IMR-90 (cell line): ENCODE results near the gene GLS. TPM values are rescaled to one million over a fixed set of nuclear protein-coding genes. Genes with fewer than 3 reads are reported as not detected.

Source experiments
- ATAC-seq: fragments of 200-7000 bp; cut with Tn5 transposase; 2 replicates; pipeline ENCODE4 v1.9.1; 2020; ENCODE audit warnings: low read depth, mild to moderate bottlenecking, moderate library complexity
- BruUV-seq: library from RNA; stranded (reverse); fragments of 400-500 nt; replicated peaks from 2 replicates; lab custom pipeline; 2021; lab: Mats Ljungman, UMichigan
- CTCF ChIA-PET: fragments of 300-600 bp; formaldehyde crosslinking; extraction: SDS; loops from one replicate; lab custom pipeline; 2021; ENCODE audit warnings: antibody characterized with exemption; lab: Yijun Ruan, JAX
- POLR2A ChIA-PET: fragments of 300-600 bp; sonication (Branson Sonifier 250); formaldehyde crosslinking; loops from one replicate; lab custom pipeline; 2022; ENCODE audit warnings: antibody characterized with exemption; ENCODE audit not compliant: unreplicated experiment; lab: Charles Lee
- DNase-seq: peaks from one replicate; pipeline ENCODE4 v3.0.0; 2013
- H2AFZ ChIP-seq: replicated peaks from 2 replicates; pipeline ENCODE3; 2013; ENCODE audit warnings: low read length, mild to moderate bottlenecking; ENCODE audit not compliant: poor library complexity
- H2AK5ac ChIP-seq: 2 replicates; pipeline ENCODE4 v1.6.1; 2013; ENCODE audit warnings: low read depth, low read length, inconsistent platforms
- H2AK9ac ChIP-seq: replicated peaks from 2 replicates; pipeline ENCODE3; 2013; ENCODE audit warnings: mild to moderate bottlenecking, low read depth, low read length, moderate library complexity; ENCODE audit not compliant: poor library complexity
- H2BK120ac ChIP-seq: 2 replicates; pipeline ENCODE4 v1.6.1; 2013; ENCODE audit warnings: low read depth, low read length, inconsistent platforms
- H2BK15ac ChIP-seq: 3 replicates; pipeline ENCODE4 v1.6.1; 2013; ENCODE audit warnings: low read depth, low read length, inconsistent platforms
- H2BK20ac ChIP-seq: 2 replicates; pipeline ENCODE4 v1.6.1; 2013; ENCODE audit warnings: low read depth, mild to moderate bottlenecking, inconsistent platforms, low read length, moderate library complexity
- H2BK5ac ChIP-seq: 2 replicates; pipeline ENCODE4 v1.6.1; 2013; ENCODE audit warnings: mild to moderate bottlenecking, low read depth, low read length, inconsistent platforms; ENCODE audit not compliant: poor library complexity, severe bottlenecking
- H3K14ac ChIP-seq: replicated peaks from 2 replicates; pipeline ENCODE4 v1.6.1; 2013; ENCODE audit warnings: low read depth, low read length, inconsistent platforms
- H3K18ac ChIP-seq: 2 replicates; pipeline ENCODE4 v1.6.1; 2013; ENCODE audit warnings: low read depth, low read length, control low read depth
- H3K23ac ChIP-seq: 2 replicates; pipeline ENCODE4 v1.6.1; 2013; ENCODE audit warnings: low read depth, low read length, inconsistent platforms
- H3K27ac ChIP-seq: 2 replicates; pipeline ENCODE4 v1.5.1; 2013; ENCODE audit warnings: mild to moderate bottlenecking, control low read depth, low read length; ENCODE audit not compliant: insufficient read depth
- H3K27me3 ChIP-seq: 2 replicates; pipeline ENCODE4 v1.6.1; 2013; ENCODE audit warnings: low read length; ENCODE audit not compliant: control insufficient read depth, insufficient read depth
- H3K36me3 ChIP-seq: 2 replicates; pipeline ENCODE4 v1.6.1; 2013; ENCODE audit warnings: low read length, mixed read lengths; ENCODE audit not compliant: control insufficient read depth, insufficient read depth
- H3K4ac ChIP-seq: 2 replicates; pipeline ENCODE4 v1.6.1; 2013; ENCODE audit warnings: low read depth, low read length, inconsistent platforms
- H3K4me1 ChIP-seq: 2 replicates; pipeline ENCODE4 v1.6.1; 2013; ENCODE audit warnings: low read length, mixed read lengths; ENCODE audit not compliant: control insufficient read depth, insufficient read depth
- H3K4me2 ChIP-seq: 2 replicates; pipeline ENCODE4 v1.6.1; 2013; ENCODE audit warnings: low read depth, mild to moderate bottlenecking, control low read depth, low read length, moderate library complexity
- H3K4me3 ChIP-seq: 2 replicates; pipeline ENCODE4 v1.5.1; 2013; ENCODE audit warnings: low read depth, mild to moderate bottlenecking, control low read depth, low read length, moderate library complexity; ENCODE audit not compliant: insufficient read depth
- H3K56ac ChIP-seq: 2 replicates; pipeline ENCODE4 v1.6.1; 2013; ENCODE audit warnings: low read length, inconsistent platforms; ENCODE audit not compliant: insufficient read depth; ENCODE audit errors: extremely low read depth
- H3K79me1 ChIP-seq, 2 experiments: 2 replicates each; pipeline ENCODE4 v1.6.1; 2013; ENCODE audit warnings: low read length in 2 of 2, inconsistent platforms in 1 of 2, low read depth in 1 of 2
- H3K9ac ChIP-seq: 2 replicates; pipeline ENCODE4 v1.6.1; 2013; ENCODE audit warnings: low read depth, low read length, control low read depth
- H3K9me1 ChIP-seq: 2 replicates; pipeline ENCODE4 v1.6.1; 2013; ENCODE audit warnings: low read length, inconsistent platforms; ENCODE audit not compliant: insufficient read depth
- H3K9me3 ChIP-seq: 2 replicates; pipeline ENCODE4 v1.6.1; 2013; ENCODE audit warnings: low read length; ENCODE audit not compliant: control insufficient read depth, insufficient read depth
- H4K20me1 ChIP-seq: 2 replicates; pipeline ENCODE4 v1.6.1; 2013; ENCODE audit warnings: low read length, inconsistent platforms; ENCODE audit not compliant: insufficient read depth
- H4K5ac ChIP-seq: 2 replicates; pipeline ENCODE4 v1.6.1; 2013; ENCODE audit warnings: mild to moderate bottlenecking, low read depth, low read length, control low read depth
- H4K8ac ChIP-seq, 2 experiments: 2 replicates each; pipeline ENCODE4 v1.6.1; 2013; ENCODE audit warnings: low read depth in 2 of 2, low read length in 2 of 2, control low read depth in 1 of 2, inconsistent platforms in 1 of 2
- H4K91ac ChIP-seq: 2 replicates; pipeline ENCODE4 v1.6.1; 2013; ENCODE audit warnings: low read depth, low read length, inconsistent platforms; ENCODE audit not compliant: insufficient read depth
- CEBPB ChIP-seq: IDR thresholded peaks from 2 replicates; pipeline ENCODE4 v1.6.1; 2012; ENCODE audit warnings: low read depth, low read length, improper control_type of control experiment
- CHD1 ChIP-seq: IDR thresholded peaks from 2 replicates; pipeline ENCODE4 v1.6.1; 2012; ENCODE audit warnings: low read depth, low read length, improper control_type of control experiment
- CTCF ChIP-seq: conservative IDR thresholded peaks from 2 replicates; pipeline ENCODE4 v1.5.1; 2012; ENCODE audit warnings: mild to moderate bottlenecking, low read depth, low read length, improper control_type of control experiment
- ELK1 ChIP-seq: fragments of 150-350 bp; IDR thresholded peaks from 2 replicates; pipeline ENCODE4 v1.6.1; 2016; ENCODE audit warnings: low read depth, mild to moderate bottlenecking, low read length, moderate library complexity, borderline replicate concordance
- FOS ChIP-seq: fragments of 150-350 bp; IDR thresholded peaks from 2 replicates; pipeline ENCODE4 v1.6.1; 2016; ENCODE audit warnings: low read depth, low read length
- POLR2A ChIP-seq: IDR thresholded peaks from 2 replicates; pipeline ENCODE4 v1.6.1; 2012; ENCODE audit warnings: mild to moderate bottlenecking, low read depth, low read length
- RCOR1 ChIP-seq: IDR thresholded peaks from 2 replicates; pipeline ENCODE4 v1.6.1; 2012; ENCODE audit warnings: mild to moderate bottlenecking, low read length, improper control_type of control experiment; ENCODE audit not compliant: insufficient replicate concordance
- WGBS, 2 experiments: methylation state at CpG; one replicate each; pipeline versions ENCODE4 v1.1.5 to v1.1.7; 2013; ENCODE audit warnings: missing lambda C conversion rate in 2 of 2; ENCODE audit not compliant: insufficient read length in 1 of 2; ENCODE audit errors: extremely low coverage in 2 of 2; 5-methylcytosine and 5-hydroxymethylcytosine counted together
- dilution Hi-C: fragments of 300-500 bp; cut with HindIII; formaldehyde crosslinking; loops from one replicate; pipeline ENCODE4 v1.14.3; 2018; ENCODE audit warnings: low sequenced_read_pairs; ENCODE audit not compliant: unreplicated experiment
- in situ Hi-C: fragments of 300-500 bp; cut with MboI; formaldehyde crosslinking; loops from 3 replicates; pipeline ENCODE4 v1.14.3; 2019; ENCODE audit warnings: low sequenced_read_pairs, inconsistent platforms, mixed read lengths
- intact Hi-C: fragments of 100-400 bp; cut with micrococcal nuclease; formaldehyde crosslinking; loops from 2 replicates; pipeline ENCODE4 v1.10.0; 2022
- polyA plus RNA-seq, 3 experiments: library from polyadenylated mRNA; depleted of rRNA; stranded (reverse); fragments of >200 nt; gene quantifications; 2 replicates each; pipeline ENCODE4 v1.2.3, GENCODE V29; 2012; ENCODE audit warnings: low replicate concordance in 1 of 3
- total RNA-seq: library from RNA; depleted of rRNA; stranded (reverse); fragments of >200 nt; gene quantifications from 2 replicates; pipeline ENCODE4 v1.2.3, GENCODE V29; 2012

Gene GLS
- total and polyA plus RNA-seq, 2 of the 4 experiments (the other 2 are of a cell fraction): 87.5 to 130 TPM

DNA sequence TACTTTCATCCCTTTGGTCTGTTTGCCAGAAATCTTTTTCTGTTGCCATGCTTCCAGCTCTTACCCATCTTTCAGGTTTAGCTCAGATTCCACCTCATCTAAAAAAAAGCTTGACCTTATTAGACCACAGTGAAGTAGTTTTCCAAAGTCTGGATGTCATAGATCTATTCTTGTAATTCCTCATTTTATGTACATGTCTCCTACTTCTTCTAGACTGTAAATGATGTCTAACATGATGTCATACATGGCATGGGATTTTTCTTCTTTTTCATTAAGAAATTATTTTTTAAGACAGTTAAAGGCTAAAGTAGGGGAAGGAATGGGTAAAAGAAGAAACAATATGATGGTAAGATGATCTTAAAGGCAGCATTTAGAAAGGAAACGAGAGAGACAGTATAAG, 11.3 kb downstream of the GLS start:
- POLR2A ChIA-PET: no interaction called here
- Histone ChIP-seq H3K27me3 (no peaks in the 10 kb centered on the region), H3K9me1 (0 out of 2 replicates have a peak, but pooled peaks cover 2% of the 10 kb centered on the region), H2BK15ac (no peak overlapping the region), H3K4me2 (no peak overlapping the region), H4K8ac (no peak overlapping the region), H3K14ac (0 out of 2 replicates have a peak overlapping the region, but pooled peaks have one; percentile 34), H3K18ac (no peak overlapping the region), H3K79me1 (peaks cover 12 to 50% of the 10 kb centered on the region in 2 experiments), H3K4me1 (peaks cover 2% of the 10 kb centered on the region; the same call in 1 of the 2 replicates), H3K4me3 (no peak overlapping the region), H4K91ac (no peak overlapping the region), H3K4ac (no peak overlapping the region), H2BK5ac (no peak overlapping the region), H3K36me3 (peaks cover 5% of the 10 kb centered on the region), H2AK5ac (no peak overlapping the region), H3K27ac (no peak overlapping the region), H3K9me3 (no peaks in the 10 kb centered on the region), H3K9ac (no peak overlapping the region), H4K20me1 (peaks cover 67% of the 10 kb centered on the region; the same call in 1 of the 2 replicates), H2BK20ac (no peak overlapping the region), H2AK9ac (no peak overlapping the region), H2BK120ac (no peak overlapping the region), H4K5ac (no peak overlapping the region), H3K23ac (peak overlapping the region; percentile 42; the same call in 1 of the 2 replicates), H2AFZ (no peak overlapping the region), H3K56ac (no peak overlapping the region)
- WGBS, 2 experiments: no CpG with 5 or more reads among the region's 1 CpG
- TF ChIP-seq CHD1 (no peak), ELK1 (no peak), CTCF (no peak), FOS (no peak), POLR2A (no peak), CEBPB (no peak), RCOR1 (no peak)
- in situ Hi-C loops: no loop called here
- DNase-seq (no peak), ATAC-seq (no peak)
- no TSS peak for BruUV-seq
- CTCF ChIA-PET: interaction anchor here (1.2 to 2.3 kb wide), 3 partner anchors 11 to 42 kb away, joined by 5 to 6 read pairs (median 5); no protein-coding TSS in a partner anchor
- dilution Hi-C loops: no loop called here
- intact Hi-C loops: no loop called here
